ENCODE data around the gene ADNP2.

The ADNP2 gene

GRCh38 chr18:80095414-80095813, 13.6 kb upstream of the ADNP2 start:
- H3K4me3 ChIP-seq (ENCODE audit: low read length), result no peak overlapping the region
- TF ChIP-seq ZNF274 (IDR thresholded peaks at IDR 0.05; ENCODE audit: low read depth, low read length), result no peak

- no peak overlapping the region for H3K4me3 ChIP-seq (ENCODE audit: low read length)
- no peak for TF ChIP-seq ZNF274 (IDR thresholded peaks at IDR 0.05; ENCODE audit: low read depth, low read length)
Measured at GRCh38 chr18:80096032-80096565, 13.0 kb upstream of the ADNP2 start.

DNA sequence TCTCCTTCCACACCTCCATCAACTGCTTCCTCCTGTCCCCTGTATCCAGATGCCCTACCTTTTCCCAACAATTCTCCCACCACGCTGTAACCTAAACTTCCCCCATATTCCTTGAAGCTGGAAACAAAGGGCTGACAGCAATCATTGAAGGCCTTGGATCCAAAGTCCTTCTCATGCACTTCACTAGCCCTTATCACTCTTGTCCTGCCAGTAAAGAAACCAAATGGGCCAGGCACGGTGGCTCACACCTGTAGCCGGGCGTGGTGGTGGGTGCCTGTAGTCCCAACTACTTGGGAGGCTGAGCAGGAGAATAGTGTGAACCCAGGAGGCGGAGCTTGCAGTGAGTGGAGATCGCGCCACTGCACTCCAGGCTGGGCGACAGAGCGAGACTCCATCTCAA, 11.9 kb upstream of the ADNP2 start:
- no peak for TF ChIP-seq ZNF274 (IDR thresholded peaks at IDR 0.05; ENCODE audit: low read depth, low read length)
- H3K4me3 ChIP-seq (ENCODE audit: low read length), result no peak overlapping the region

DNA sequence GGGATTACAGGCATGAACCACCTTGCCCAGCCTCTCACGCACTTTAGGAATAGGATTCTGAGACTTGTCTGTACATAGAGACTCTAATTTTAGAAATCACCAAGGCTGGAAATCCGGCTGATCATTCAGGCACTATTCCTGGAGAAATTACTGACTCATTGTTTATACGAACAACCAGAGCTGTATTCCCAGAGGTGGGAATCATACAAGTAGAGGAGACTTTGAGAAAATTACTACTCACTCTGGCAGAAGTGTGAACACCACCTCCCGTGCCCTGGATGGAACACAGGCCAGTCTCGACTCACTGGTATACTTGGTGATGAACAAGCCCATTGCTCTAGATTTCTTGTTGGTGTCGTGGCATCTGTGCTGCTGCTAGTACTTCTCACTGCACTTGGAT, 5.8 kb upstream of the ADNP2 start:
- TF ChIP-seq ZNF274 (IDR thresholded peaks at IDR 0.05; ENCODE audit: low read depth, low read length), result no peak
- no peak overlapping the region for H3K4me3 ChIP-seq (ENCODE audit: low read length)

GRCh38 chr18:80104364-80104779, 4.7 kb upstream of the ADNP2 start:
- no peak overlapping the region for H3K4me3 ChIP-seq (ENCODE audit: low read length)
- no peak for TF ChIP-seq ZNF274 (IDR thresholded peaks at IDR 0.05; ENCODE audit: low read depth, low read length)

DNA sequence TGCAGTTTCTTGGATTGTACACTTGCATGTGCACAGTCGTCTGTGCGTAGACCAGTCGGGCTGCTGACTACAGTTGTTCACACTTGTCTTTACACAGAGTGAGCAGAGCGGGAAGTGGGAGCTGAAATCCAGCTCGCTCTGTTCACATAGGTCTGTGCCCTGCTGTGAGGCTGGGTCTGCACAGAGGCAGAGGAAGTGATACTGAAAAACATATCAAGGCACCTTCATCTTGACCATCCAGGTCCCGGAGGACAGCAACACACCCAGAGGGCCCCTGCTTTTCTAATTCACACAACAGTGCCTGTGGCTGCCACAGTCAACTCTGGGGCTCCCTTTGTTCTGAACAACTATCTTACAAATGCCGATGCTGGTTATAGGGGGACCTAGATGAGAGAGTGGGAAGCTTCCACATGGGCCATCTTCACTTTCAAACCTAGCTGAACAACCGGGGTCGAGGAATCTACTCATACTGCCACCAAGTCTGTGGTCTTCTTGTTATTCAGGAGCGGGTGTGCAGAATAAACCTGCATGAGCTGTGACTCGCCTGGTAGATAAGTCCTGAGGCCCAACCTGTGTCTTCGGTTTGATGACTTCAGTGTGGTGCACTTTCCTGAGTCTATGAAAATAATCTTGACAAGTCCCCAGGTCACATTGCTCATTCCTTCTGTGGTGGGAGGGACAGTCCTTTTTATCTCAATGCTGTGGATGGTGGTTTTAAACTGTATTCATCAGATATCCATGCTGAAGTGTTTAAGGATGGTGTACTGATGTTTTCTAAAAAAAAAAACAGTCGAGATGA, 3.5 kb upstream of the ADNP2 start:
- no peak overlapping the region; the same call in 1 of the 2 replicates for H3K4me3 ChIP-seq (ENCODE audit: low read length)
- no peak for TF ChIP-seq ZNF274 (IDR thresholded peaks at IDR 0.05; ENCODE audit: low read depth, low read length)

DNA sequence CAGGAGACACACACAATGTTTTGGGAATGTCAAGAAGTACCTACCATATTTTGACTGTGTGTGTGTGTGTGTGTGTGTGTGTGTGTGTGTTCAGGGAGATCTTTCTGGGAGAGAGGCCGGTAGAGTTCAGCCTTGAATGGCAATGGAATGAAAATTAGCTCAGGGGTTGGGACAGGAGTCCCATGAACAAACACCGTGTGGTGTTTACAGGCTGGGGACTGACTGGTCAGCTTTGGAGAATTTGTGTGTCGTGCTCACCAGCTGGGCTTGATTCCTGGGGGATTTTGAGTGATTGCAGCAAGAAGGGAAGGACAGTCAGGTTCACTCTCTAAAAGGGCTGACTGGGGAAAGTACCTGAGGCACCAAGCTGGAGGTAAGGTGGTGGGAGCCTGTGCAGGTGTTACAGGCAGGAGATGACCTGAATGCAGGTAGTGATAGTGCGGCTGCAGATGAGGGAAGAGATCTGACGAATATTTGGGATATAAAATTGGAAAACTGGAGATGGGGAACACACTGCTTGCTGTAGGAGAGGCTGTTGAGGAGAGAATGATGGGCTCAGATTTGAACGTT, 2.5 kb upstream of the ADNP2 start:
- no peak for TF ChIP-seq ZNF274 (IDR thresholded peaks at IDR 0.05; ENCODE audit: low read depth, low read length)
- no peak overlapping the region for H3K4me3 ChIP-seq (ENCODE audit: low read length)

GRCh38 chr18:80107426-80107825, 1.6 kb upstream of the ADNP2 start:
- no peak for TF ChIP-seq ZNF274 (IDR thresholded peaks at IDR 0.05; ENCODE audit: low read depth, low read length)
- no peak overlapping the region for H3K4me3 ChIP-seq (ENCODE audit: low read length)

GRCh38 chr18:80108121-80108536, 933 bp upstream of the ADNP2 start:
- TF ChIP-seq ZNF274 (IDR thresholded peaks at IDR 0.05; ENCODE audit: low read depth, low read length), result no peak
- no peak overlapping the region for H3K4me3 ChIP-seq (ENCODE audit: low read length)

DNA sequence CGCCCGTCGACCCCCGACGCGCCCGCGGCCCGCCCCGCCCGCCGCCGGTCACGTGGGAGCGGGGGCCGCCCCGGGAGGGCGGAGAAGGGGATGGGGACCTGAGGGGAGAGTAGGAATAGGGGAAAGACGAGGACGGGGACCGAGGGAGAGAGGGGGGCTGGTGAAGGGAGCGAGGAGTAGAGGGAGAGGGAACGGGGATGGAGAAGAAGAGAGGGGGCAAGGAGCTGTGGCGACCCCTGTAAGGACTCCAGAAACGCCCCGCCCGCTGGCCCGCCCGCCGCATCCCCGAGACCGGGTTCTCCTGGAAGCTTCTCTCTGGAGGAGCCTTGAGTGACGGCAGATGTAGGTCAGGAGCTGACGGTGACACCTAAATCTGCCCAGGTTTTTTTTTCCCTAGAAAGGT, 615 bp downstream of the ADNP2 start:
- TF ChIP-seq ZNF274 (IDR thresholded peaks at IDR 0.05; ENCODE audit: low read depth, low read length), result no peak
- peak overlapping the region; percentile 93 for H3K4me3 ChIP-seq (ENCODE audit: low read length)

GRCh38 chr18:80112624-80113248, 3.7 kb downstream of the ADNP2 start:
- no peak overlapping the region for H3K4me3 ChIP-seq (ENCODE audit: low read length)
- no peak for TF ChIP-seq ZNF274 (IDR thresholded peaks at IDR 0.05; ENCODE audit: low read depth, low read length)

GRCh38 chr18:80115035-80115434, 6.0 kb downstream of the ADNP2 start:
- no peak for TF ChIP-seq ZNF274 (IDR thresholded peaks at IDR 0.05; ENCODE audit: low read depth, low read length)
- H3K4me3 ChIP-seq (ENCODE audit: low read length), result no peak overlapping the region

GRCh38 chr18:80119111-80119510, 10.0 kb downstream of the ADNP2 start:
- H3K4me3 ChIP-seq (ENCODE audit: low read length), result no peak overlapping the region
- TF ChIP-seq ZNF274 (IDR thresholded peaks at IDR 0.05; ENCODE audit: low read depth, low read length), result no peak

DNA sequence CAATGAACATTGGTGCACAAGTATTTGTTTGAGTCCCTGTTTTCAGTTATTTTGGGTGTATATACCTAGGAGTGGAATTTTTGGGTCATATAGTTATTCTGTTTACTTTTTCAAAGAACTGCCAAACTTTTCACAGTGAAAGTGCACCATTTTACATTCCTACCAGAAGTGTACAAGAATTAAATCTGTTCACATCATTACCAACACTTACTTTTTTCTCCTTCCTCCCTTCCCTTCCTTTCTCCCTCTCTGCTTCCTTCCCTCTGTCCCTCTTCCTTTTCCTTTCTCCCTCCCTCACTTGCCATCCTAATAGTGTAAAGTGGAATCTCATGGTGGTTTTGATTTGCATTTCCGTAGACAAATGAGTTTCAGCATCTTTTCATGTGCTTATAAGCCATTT, 11.9 kb downstream of the ADNP2 start:
- no peak for TF ChIP-seq ZNF274 (IDR thresholded peaks at IDR 0.05; ENCODE audit: low read depth, low read length)
- no peak overlapping the region for H3K4me3 ChIP-seq (ENCODE audit: low read length)

GRCh38 chr18:80124131-80124530, 15.1 kb downstream of the ADNP2 start:
- H3K4me3 ChIP-seq (ENCODE audit: low read length), result no peak overlapping the region
- TF ChIP-seq ZNF274 (IDR thresholded peaks at IDR 0.05; ENCODE audit: low read depth, low read length), result no peak

Data from GM08714 (cell line).